Fibroblast of lung (primary cell): Measurements from ENCODE around the gene DPP10.

ENCODE experiments used
- EZH2 ChIP-seq: IDR thresholded peaks from 2 replicates; pipeline ENCODE4 v1.5.1; 2012; ENCODE audit warnings: low read length, control low read depth, mild to moderate bottlenecking; ENCODE audit errors: missing control alignments
- TF ChIP-seq, protein P1 (sequence below), 2 donors: IDR thresholded peaks in 1 of 2; conservative IDR thresholded peaks in 1 of 2; 1 replicate in 1 of 2; 2 replicates in 1 of 2; pipeline ENCODE4 v1.5.1; 2011 to 2012; ENCODE audit warnings: low read length in 2 of 2, control low read depth in 1 of 2, inconsistent platforms in 1 of 2, low read depth in 1 of 2, mild to moderate bottlenecking in 1 of 2

GRCh38 chr2:115678129-115678528 is 1235.7 kb downstream of the DPP10 start:
- TF ChIP-seq, protein P1, sequence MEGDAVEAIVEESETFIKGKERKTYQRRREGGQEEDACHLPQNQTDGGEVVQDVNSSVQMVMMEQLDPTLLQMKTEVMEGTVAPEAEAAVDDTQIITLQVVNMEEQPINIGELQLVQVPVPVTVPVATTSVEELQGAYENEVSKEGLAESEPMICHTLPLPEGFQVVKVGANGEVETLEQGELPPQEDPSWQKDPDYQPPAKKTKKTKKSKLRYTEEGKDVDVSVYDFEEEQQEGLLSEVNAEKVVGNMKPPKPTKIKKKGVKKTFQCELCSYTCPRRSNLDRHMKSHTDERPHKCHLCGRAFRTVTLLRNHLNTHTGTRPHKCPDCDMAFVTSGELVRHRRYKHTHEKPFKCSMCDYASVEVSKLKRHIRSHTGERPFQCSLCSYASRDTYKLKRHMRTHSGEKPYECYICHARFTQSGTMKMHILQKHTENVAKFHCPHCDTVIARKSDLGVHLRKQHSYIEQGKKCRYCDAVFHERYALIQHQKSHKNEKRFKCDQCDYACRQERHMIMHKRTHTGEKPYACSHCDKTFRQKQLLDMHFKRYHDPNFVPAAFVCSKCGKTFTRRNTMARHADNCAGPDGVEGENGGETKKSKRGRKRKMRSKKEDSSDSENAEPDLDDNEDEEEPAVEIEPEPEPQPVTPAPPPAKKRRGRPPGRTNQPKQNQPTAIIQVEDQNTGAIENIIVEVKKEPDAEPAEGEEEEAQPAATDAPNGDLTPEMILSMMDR (conservative IDR thresholded peaks at IDR 0.05 in 1 of 2, IDR thresholded peaks at IDR 0.05 in 1 of 2; ENCODE audit: low read depth in 1 of 2, low read length in 2 of 2): no peak
- no peak for TF ChIP-seq EZH2
